ENCODE measurements around the gene PLCXD3.

PLCXD3 gene

GRCh38 chr5:41410737-41411136 is 99.7 kb downstream of the PLCXD3 start:
- no peak for DNase-seq

- DNase-seq, result no peak
Measured at GRCh38 chr5:41410307-41410706, 100.1 kb downstream of the PLCXD3 start.

- no peak for DNase-seq
Measured at GRCh38 chr5:41408676-41409443, 101.5 kb downstream of the PLCXD3 start.

GRCh38 chr5:41406936-41407335 is 103.5 kb downstream of the PLCXD3 start:
- DNase-seq, result no peak

GRCh38 chr5:41406424-41406823 is 104.0 kb downstream of the PLCXD3 start:
- DNase-seq, result no peak

- no peak for DNase-seq
Measured at GRCh38 chr5:41404757-41405156, 105.6 kb downstream of the PLCXD3 start.

- DNase-seq, result no peak
Measured at GRCh38 chr5:41403846-41404245, 106.6 kb downstream of the PLCXD3 start.

- DNase-seq, result no peak
Measured at GRCh38 chr5:41402845-41403244, 107.6 kb downstream of the PLCXD3 start.

GRCh38 chr5:41399839-41400238 is 110.6 kb downstream of the PLCXD3 start:
- no peak for DNase-seq

GRCh38 chr5:41392016-41392415 is 118.4 kb downstream of the PLCXD3 start:
- DNase-seq, result no peak

GRCh38 chr5:41374631-41375030 is 135.8 kb downstream of the PLCXD3 start:
- no peak for DNase-seq

- DNase-seq, result no peak
Measured at GRCh38 chr5:41373230-41373629, 137.2 kb downstream of the PLCXD3 start.

GRCh38 chr5:41371738-41372137 is 138.7 kb downstream of the PLCXD3 start:
- DNase-seq, result no peak

- no peak for DNase-seq
Measured at GRCh38 chr5:41370482-41370881, 139.9 kb downstream of the PLCXD3 start.

- no peak for DNase-seq
Measured at GRCh38 chr5:41369799-41370198, 140.6 kb downstream of the PLCXD3 start.

GRCh38 chr5:41368158-41368557 is 142.2 kb downstream of the PLCXD3 start:
- DNase-seq, result no peak

GRCh38 chr5:41365369-41365768 is 145.0 kb downstream of the PLCXD3 start:
- DNase-seq, result peak; percentile 14

- peak; percentile 19 for DNase-seq
Measured at GRCh38 chr5:41364346-41364745, 146.1 kb downstream of the PLCXD3 start.

- DNase-seq, result no peak
Measured at GRCh38 chr5:41363343-41363986, 146.9 kb downstream of the PLCXD3 start.

- no peak for DNase-seq
Measured at GRCh38 chr5:41356786-41357185, 153.6 kb downstream of the PLCXD3 start.

GRCh38 chr5:41349846-41350245 is 160.6 kb downstream of the PLCXD3 start:
- DNase-seq, result no peak

GRCh38 chr5:41347569-41347968 is 162.8 kb downstream of the PLCXD3 start:
- no peak for DNase-seq

- DNase-seq, result peak; percentile 9
Measured at GRCh38 chr5:41346609-41347008, 163.8 kb downstream of the PLCXD3 start.

GRCh38 chr5:41345295-41345694 is 165.1 kb downstream of the PLCXD3 start:
- DNase-seq, result no peak

- no peak for DNase-seq
Measured at GRCh38 chr5:41339339-41339738, 171.1 kb downstream of the PLCXD3 start.

Data from midbrain (tissue), 1 donor.